ENCODE measurements around the gene KLC1.

GRCh38 chr14:103710771-103711377, 81.9 kb downstream of the KLC1 start:
- TF ChIP-seq, protein P1, sequence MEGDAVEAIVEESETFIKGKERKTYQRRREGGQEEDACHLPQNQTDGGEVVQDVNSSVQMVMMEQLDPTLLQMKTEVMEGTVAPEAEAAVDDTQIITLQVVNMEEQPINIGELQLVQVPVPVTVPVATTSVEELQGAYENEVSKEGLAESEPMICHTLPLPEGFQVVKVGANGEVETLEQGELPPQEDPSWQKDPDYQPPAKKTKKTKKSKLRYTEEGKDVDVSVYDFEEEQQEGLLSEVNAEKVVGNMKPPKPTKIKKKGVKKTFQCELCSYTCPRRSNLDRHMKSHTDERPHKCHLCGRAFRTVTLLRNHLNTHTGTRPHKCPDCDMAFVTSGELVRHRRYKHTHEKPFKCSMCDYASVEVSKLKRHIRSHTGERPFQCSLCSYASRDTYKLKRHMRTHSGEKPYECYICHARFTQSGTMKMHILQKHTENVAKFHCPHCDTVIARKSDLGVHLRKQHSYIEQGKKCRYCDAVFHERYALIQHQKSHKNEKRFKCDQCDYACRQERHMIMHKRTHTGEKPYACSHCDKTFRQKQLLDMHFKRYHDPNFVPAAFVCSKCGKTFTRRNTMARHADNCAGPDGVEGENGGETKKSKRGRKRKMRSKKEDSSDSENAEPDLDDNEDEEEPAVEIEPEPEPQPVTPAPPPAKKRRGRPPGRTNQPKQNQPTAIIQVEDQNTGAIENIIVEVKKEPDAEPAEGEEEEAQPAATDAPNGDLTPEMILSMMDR (IDR thresholded peaks at IDR 0.05), result no peak
- no peak for TF ChIP-seq EZH2 (IDR thresholded peaks at IDR 0.05; ENCODE audit: borderline replicate concordance, insufficient read depth, low read depth, low read length, poor library complexity, severe bottlenecking)

All from B cell (primary cell).